ENCODE results near the gene LSAMP. TPM values are rescaled to one million over a fixed set of nuclear protein-coding genes. Genes with fewer than 3 reads are reported as not detected.

Gene LSAMP
- total RNA-seq, 1 donor from 2014 or later, result 16.4 TPM

DNA sequence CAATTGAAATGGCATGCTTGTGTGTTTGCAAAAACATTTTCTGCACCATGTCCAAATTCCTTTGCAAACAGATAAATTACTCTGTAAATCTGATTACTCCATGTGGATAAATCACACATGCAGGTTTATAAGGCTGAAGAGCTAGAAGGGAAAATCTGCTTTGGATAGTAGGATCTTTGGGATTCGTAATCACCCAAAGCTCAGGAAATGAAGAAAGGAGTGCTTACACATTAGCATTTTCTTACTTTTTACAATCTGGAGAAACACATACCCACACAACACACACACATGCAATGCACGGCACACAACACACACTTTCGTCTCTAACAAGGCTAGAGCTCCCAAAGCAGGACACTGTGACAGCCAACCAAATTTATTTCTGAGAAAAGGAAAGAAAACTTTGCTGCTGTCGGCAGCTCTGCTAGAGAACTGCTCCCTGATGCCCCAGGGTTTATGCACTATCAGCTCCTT is 2.1 kb downstream of the LSAMP start:
- peak overlapping the region; percentile 81 for H3K9ac ChIP-seq (ENCODE audit: low read length)
- Mint-ChIP-seq H3K9me3 (ENCODE audit: unreplicated experiment) (no peaks in the 10 kb centered on the region), H3K4me1 (ENCODE audit: low read depth, unreplicated experiment) (peaks cover 38% of the 10 kb centered on the region), H3K27ac (ENCODE audit: unreplicated experiment) (no peak overlapping the region), H3K27me3 (ENCODE audit: low read depth, unreplicated experiment) (no peaks in the 10 kb centered on the region), H3K36me3 (ENCODE audit: low read depth, unreplicated experiment) (no peaks in the 10 kb centered on the region), H3K4me3 (ENCODE audit: unreplicated experiment) (peak overlapping the region; percentile 92)
- no peak for FAIRE-seq
- peaks cover 41% of the 10 kb centered on the region for H3K4me1 ChIP-seq (ENCODE audit: insufficient read depth, low read length)
- H3K27ac ChIP-seq (ENCODE audit: low read depth, low read length), result no peak overlapping the region
- no peaks in the 10 kb centered on the region for H3K9me3 ChIP-seq (ENCODE audit: insufficient read depth, low read depth, low read length)
- no peaks in the 10 kb centered on the region for H4K20me1 ChIP-seq (ENCODE audit: insufficient read depth, low read length)
- H2AFZ ChIP-seq (ENCODE audit: low read depth, low read length), result peak overlapping the region; percentile 31
- peak; percentile 46 for DNase-seq (ENCODE audit: low read depth)
- no peaks in the 10 kb centered on the region for H3K79me2 ChIP-seq (ENCODE audit: insufficient read depth, low read length)
- TF ChIP-seq, protein P1, sequence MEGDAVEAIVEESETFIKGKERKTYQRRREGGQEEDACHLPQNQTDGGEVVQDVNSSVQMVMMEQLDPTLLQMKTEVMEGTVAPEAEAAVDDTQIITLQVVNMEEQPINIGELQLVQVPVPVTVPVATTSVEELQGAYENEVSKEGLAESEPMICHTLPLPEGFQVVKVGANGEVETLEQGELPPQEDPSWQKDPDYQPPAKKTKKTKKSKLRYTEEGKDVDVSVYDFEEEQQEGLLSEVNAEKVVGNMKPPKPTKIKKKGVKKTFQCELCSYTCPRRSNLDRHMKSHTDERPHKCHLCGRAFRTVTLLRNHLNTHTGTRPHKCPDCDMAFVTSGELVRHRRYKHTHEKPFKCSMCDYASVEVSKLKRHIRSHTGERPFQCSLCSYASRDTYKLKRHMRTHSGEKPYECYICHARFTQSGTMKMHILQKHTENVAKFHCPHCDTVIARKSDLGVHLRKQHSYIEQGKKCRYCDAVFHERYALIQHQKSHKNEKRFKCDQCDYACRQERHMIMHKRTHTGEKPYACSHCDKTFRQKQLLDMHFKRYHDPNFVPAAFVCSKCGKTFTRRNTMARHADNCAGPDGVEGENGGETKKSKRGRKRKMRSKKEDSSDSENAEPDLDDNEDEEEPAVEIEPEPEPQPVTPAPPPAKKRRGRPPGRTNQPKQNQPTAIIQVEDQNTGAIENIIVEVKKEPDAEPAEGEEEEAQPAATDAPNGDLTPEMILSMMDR (IDR thresholded peaks at IDR 0.05; ENCODE audit: insufficient read depth, low read depth, low read length), result no peak
- TF ChIP-seq EZH2 (IDR thresholded peaks at IDR 0.05; ENCODE audit: insufficient read depth, low read length), result no peak
- H3K4me2 ChIP-seq (ENCODE audit: low read length), result peak overlapping the region; percentile 99
- H3K36me3 ChIP-seq (ENCODE audit: insufficient read depth, low read length), result no peaks in the 10 kb centered on the region
- H3K27me3 ChIP-seq (ENCODE audit: insufficient read depth, low read length), result no peaks in the 10 kb centered on the region
- peak overlapping the region; percentile 37 for H3K4me3 ChIP-seq (ENCODE audit: insufficient read depth, low read depth, low read length)

DNA sequence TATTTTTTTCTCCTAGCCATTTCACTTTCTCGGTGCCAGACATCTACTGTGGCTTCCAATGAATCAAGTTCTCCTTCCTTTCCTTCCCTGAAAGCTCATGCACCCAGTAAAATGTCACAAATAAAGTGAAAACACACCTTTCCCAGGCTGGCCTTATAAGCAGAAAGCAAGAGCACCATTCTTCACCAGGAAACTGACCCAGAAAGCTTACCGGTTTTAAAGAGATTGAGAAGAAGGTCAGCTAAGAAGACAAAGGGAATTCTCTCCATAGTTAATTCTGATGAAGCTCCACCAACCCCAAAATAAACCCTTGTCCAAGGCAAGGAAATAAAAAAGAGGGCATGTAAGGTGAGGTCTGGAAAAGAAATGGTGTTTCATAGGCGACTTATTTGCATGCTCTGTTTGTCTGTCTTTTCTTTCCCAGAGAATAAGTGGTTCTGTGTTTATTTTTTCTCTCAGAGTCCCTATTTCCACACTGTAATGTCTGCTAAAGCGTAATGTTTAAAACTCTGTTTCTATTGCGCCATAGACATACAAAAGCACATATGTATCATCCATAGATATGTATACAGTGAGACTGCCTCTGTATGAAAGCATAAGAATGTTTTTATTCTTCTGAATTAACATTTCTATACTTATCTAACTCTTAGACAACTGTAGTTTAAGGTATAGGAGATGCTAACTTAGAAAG is 2.8 kb downstream of the LSAMP start:
- Mint-ChIP-seq H3K4me3 (ENCODE audit: unreplicated experiment) (peak overlapping the region; percentile 92), H3K27me3 (ENCODE audit: low read depth, unreplicated experiment) (no peaks in the 10 kb centered on the region), H3K9me3 (ENCODE audit: unreplicated experiment) (no peaks in the 10 kb centered on the region), H3K27ac (ENCODE audit: unreplicated experiment) (peak overlapping the region; percentile 44), H3K36me3 (ENCODE audit: low read depth, unreplicated experiment) (no peaks in the 10 kb centered on the region), H3K4me1 (ENCODE audit: low read depth, unreplicated experiment) (peaks cover 38% of the 10 kb centered on the region)
- DNase-seq (ENCODE audit: low read depth) (no peak), FAIRE-seq (no peak)
- Histone ChIP-seq H3K27me3 (ENCODE audit: insufficient read depth, low read length) (no peaks in the 10 kb centered on the region), H3K36me3 (ENCODE audit: insufficient read depth, low read length) (no peaks in the 10 kb centered on the region), H2AFZ (ENCODE audit: low read depth, low read length) (no peak overlapping the region), H3K9ac (ENCODE audit: low read length) (peak overlapping the region; percentile 8), H3K4me1 (ENCODE audit: insufficient read depth, low read length) (peaks cover 41% of the 10 kb centered on the region), H4K20me1 (ENCODE audit: insufficient read depth, low read length) (no peaks in the 10 kb centered on the region), H3K9me3 (ENCODE audit: insufficient read depth, low read depth, low read length) (no peaks in the 10 kb centered on the region), H3K4me2 (ENCODE audit: low read length) (peak overlapping the region; percentile 99), H3K79me2 (ENCODE audit: insufficient read depth, low read length) (no peaks in the 10 kb centered on the region), H3K27ac (ENCODE audit: low read depth, low read length) (no peak overlapping the region), H3K4me3 (ENCODE audit: insufficient read depth, low read depth, low read length) (no peak overlapping the region)
- TF ChIP-seq, protein P1 (IDR thresholded peaks at IDR 0.05; ENCODE audit: insufficient read depth, low read depth, low read length), result no peak
- no peak for TF ChIP-seq EZH2 (IDR thresholded peaks at IDR 0.05; ENCODE audit: insufficient read depth, low read length)

DNA sequence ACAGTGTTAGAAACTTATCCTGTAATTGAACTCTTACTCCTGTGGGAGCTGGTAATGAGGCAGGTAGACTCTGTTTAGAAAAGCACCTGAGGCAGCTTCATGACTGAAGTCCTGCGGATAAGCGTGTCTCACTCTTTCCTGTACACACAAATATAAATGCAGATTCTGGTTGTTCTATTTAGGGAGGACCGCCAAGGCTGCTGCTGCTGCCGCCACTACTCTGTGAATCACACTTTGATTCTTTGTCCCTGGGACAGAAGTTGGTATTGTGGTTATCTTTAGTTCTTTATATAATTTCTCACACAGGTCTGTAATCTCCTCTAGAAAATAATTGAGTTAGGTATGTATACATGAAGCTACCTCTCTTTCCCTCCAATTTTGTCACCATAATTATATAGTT is 3.6 kb downstream of the LSAMP start:
- FAIRE-seq, result no peak
- Mint-ChIP-seq H3K36me3 (ENCODE audit: low read depth, unreplicated experiment) (no peaks in the 10 kb centered on the region), H3K9me3 (ENCODE audit: unreplicated experiment) (no peaks in the 10 kb centered on the region), H3K4me3 (ENCODE audit: unreplicated experiment) (peak overlapping the region; percentile 54), H3K27ac (ENCODE audit: unreplicated experiment) (peak overlapping the region; percentile 75), H3K4me1 (ENCODE audit: low read depth, unreplicated experiment) (peaks cover 40% of the 10 kb centered on the region), H3K27me3 (ENCODE audit: low read depth, unreplicated experiment) (no peaks in the 10 kb centered on the region)
- no peaks in the 10 kb centered on the region for H3K27me3 ChIP-seq (ENCODE audit: insufficient read depth, low read length)
- TF ChIP-seq, protein P1 (IDR thresholded peaks at IDR 0.05; ENCODE audit: insufficient read depth, low read depth, low read length), result no peak
- no peak for TF ChIP-seq EZH2 (IDR thresholded peaks at IDR 0.05; ENCODE audit: insufficient read depth, low read length)
- no peak overlapping the region for H3K4me3 ChIP-seq (ENCODE audit: insufficient read depth, low read depth, low read length)
- H4K20me1 ChIP-seq (ENCODE audit: insufficient read depth, low read length), result no peaks in the 10 kb centered on the region
- no peak overlapping the region for H3K27ac ChIP-seq (ENCODE audit: low read depth, low read length)
- no peaks in the 10 kb centered on the region for H3K36me3 ChIP-seq (ENCODE audit: insufficient read depth, low read length)
- no peaks in the 10 kb centered on the region for H3K79me2 ChIP-seq (ENCODE audit: insufficient read depth, low read length)
- H2AFZ ChIP-seq (ENCODE audit: low read depth, low read length), result peak overlapping the region; percentile 19
- H3K9me3 ChIP-seq (ENCODE audit: insufficient read depth, low read depth, low read length), result no peaks in the 10 kb centered on the region
- peak overlapping the region; percentile 21 for H3K4me2 ChIP-seq (ENCODE audit: low read length)
- H3K4me1 ChIP-seq (ENCODE audit: insufficient read depth, low read length), result peaks cover 41% of the 10 kb centered on the region
- H3K9ac ChIP-seq (ENCODE audit: low read length), result no peak overlapping the region
- peak; percentile 16 for DNase-seq (ENCODE audit: low read depth)

All from astrocyte (in vitro differentiated cells and primary cell).